HG03469 (cell line): ENCODE results near the gene RELB.
"Not testable (repeated sequence)": the region's sequence is repeated elsewhere in the genome, so short reads cannot be mapped to it uniquely, and the experiment has no call there.

Experiments
- ATAC-seq: cut with Tn5 transposase; IDR thresholded peaks from one replicate; pipeline ENCODE4 v1.9.1; 2021; ENCODE audit warnings: mild to moderate bottlenecking, moderate library complexity, moderate number of reproducible peaks; ENCODE audit not compliant: unreplicated experiment

Gene RELB

GRCh38 chr19:45001087-45001739 lies at the start of gene RELB:
Gene RELB, plus strand, starts transcription at chr19:45001464. Its CDS starts 116 bp downstream, at chr19:45001580.
- ATAC-seq, result peak; percentile 29

GRCh38 chr19:44954278-44954648 lies 47.0 kb upstream of the RELB start:
- ATAC-seq, result peak; percentile 7

GRCh38 chr19:44954649-44955504 lies 46.4 kb upstream of the RELB start, which contains the start of gene CLPTM1:
Gene CLPTM1, plus strand, starts transcription at chr19:44955380. Its CDS starts 16 bp downstream, at chr19:44955396.
- ATAC-seq, result peak; percentile 39

- ATAC-seq, result peak; percentile 11
Observed at GRCh38 chr19:44955505-44956439, 45.5 kb upstream of the RELB start.

GRCh38 chr19:44957526-44957925 lies 43.7 kb upstream of the RELB start:
- no peak for ATAC-seq

- ATAC-seq, result no peak
Observed at GRCh38 chr19:44958090-44958489, 43.2 kb upstream of the RELB start.

GRCh38 chr19:44959691-44960090 lies 41.6 kb upstream of the RELB start:
- ATAC-seq, result no peak

GRCh38 chr19:44960906-44961728 lies 40.1 kb upstream of the RELB start:
- no peak for ATAC-seq

GRCh38 chr19:44961821-44962220 lies 39.4 kb upstream of the RELB start:
- no peak for ATAC-seq

GRCh38 chr19:44968118-44968517 lies 33.1 kb upstream of the RELB start:
- no peak for ATAC-seq

GRCh38 chr19:44968670-44969069 lies 32.6 kb upstream of the RELB start:
- no peak for ATAC-seq

GRCh38 chr19:44969437-44969836 lies 31.8 kb upstream of the RELB start:
- ATAC-seq, result no peak

GRCh38 chr19:44971451-44971850 lies 29.8 kb upstream of the RELB start:
- ATAC-seq, result not testable (repeated sequence)

- ATAC-seq, result no peak
Observed at GRCh38 chr19:44972802-44973201, 28.5 kb upstream of the RELB start.

GRCh38 chr19:44973982-44974735 lies 27.1 kb upstream of the RELB start:
- no peak for ATAC-seq

GRCh38 chr19:44974857-44975256 lies 26.4 kb upstream of the RELB start:
- no peak for ATAC-seq

- ATAC-seq, result no peak
Observed at GRCh38 chr19:44975444-44975843, 25.8 kb upstream of the RELB start.

GRCh38 chr19:44984005-44984404 lies 17.3 kb upstream of the RELB start:
- no peak for ATAC-seq

GRCh38 chr19:44985445-44985844 lies 15.8 kb upstream of the RELB start:
- ATAC-seq, result no peak
